Keratinocyte (primary cell): ENCODE data around the gene CRHR2.

Experiments used
- EZH2 ChIP-seq: IDR thresholded peaks from one replicate; pipeline ENCODE4 v1.6.1; 2012; ENCODE audit warnings: inconsistent platforms, mild to moderate bottlenecking, low read length, moderate library complexity
- TF ChIP-seq, protein P1 (sequence below), 3 experiments: IDR thresholded peaks in 1 of 3; conservative IDR thresholded peaks in 1 of 3; optimal IDR thresholded peaks in 1 of 3; 2 replicates in 2 of 3; 3 replicates in 1 of 3; pipeline versions ENCODE3 to v1.5.1; 2011; ENCODE audit warnings: low read length in 3 of 3, mild to moderate bottlenecking in 3 of 3, moderate library complexity in 2 of 3, control low read depth in 1 of 3, inconsistent platforms in 1 of 3; ENCODE audit not compliant: insufficient read depth in 2 of 3; ENCODE audit errors: extremely low read depth in 1 of 3

DNA sequence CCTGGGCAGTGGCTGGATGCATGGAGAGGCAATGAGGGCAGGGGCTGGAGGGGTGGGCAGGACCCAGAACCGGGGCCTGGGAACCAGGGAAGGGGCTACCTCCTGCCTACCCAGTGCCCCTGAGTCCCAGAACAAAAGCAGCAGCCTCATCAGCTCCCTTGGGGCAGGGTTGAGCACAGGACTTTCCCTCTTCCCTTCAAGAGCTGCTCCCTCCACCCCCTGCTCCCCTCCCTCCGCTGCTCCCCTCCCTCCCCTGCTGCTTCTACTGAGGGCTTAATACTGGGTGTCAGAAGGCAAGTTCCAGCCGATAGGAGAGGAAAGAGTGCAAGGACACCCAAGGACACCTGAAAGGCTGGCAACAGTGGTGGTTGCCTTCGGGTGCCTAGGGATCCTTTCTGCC lies 41.5 kb upstream of the CRHR2 start:
- TF ChIP-seq, protein P1, sequence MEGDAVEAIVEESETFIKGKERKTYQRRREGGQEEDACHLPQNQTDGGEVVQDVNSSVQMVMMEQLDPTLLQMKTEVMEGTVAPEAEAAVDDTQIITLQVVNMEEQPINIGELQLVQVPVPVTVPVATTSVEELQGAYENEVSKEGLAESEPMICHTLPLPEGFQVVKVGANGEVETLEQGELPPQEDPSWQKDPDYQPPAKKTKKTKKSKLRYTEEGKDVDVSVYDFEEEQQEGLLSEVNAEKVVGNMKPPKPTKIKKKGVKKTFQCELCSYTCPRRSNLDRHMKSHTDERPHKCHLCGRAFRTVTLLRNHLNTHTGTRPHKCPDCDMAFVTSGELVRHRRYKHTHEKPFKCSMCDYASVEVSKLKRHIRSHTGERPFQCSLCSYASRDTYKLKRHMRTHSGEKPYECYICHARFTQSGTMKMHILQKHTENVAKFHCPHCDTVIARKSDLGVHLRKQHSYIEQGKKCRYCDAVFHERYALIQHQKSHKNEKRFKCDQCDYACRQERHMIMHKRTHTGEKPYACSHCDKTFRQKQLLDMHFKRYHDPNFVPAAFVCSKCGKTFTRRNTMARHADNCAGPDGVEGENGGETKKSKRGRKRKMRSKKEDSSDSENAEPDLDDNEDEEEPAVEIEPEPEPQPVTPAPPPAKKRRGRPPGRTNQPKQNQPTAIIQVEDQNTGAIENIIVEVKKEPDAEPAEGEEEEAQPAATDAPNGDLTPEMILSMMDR (optimal IDR thresholded peaks at IDR 0.05 in 1 of 3, IDR thresholded peaks at IDR 0.05 in 1 of 3, conservative IDR thresholded peaks at IDR 0.05 in 1 of 3; ENCODE audit: extremely low read depth in 1 of 3, insufficient read depth in 2 of 3, low read length in 3 of 3) = no peak
- no peak for TF ChIP-seq EZH2
